ENCODE measurements around the gene PDSS2. TPM values are rescaled to one million over a fixed set of nuclear protein-coding genes. Genes with fewer than 3 reads are reported as not detected.

Gene PDSS2
- total and polyA plus RNA-seq, 12 donors, result 6.4 to 39.8 (median 27.6) TPM

DNA sequence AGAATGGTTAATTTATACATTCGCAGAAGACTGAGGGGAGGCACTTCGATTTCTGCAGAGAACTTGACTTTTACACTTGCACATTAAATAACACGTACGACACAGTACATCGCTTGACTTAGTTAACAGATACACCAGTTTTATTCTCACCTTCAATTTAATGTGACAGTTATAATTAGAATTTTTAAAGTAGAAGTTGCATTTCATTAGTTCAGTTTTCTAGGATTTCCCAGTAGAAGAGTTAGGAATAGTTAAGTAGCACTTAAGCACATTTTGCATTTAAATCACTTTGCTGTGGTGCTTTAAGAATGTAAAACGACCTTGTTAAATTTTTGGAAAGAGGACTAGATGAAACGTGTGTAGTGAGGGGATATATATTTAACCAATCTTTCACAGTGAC, 342.4 kb downstream of the PDSS2 start:
- no peak overlapping the region for H3K27ac ChIP-seq
- H3K27me3 ChIP-seq, result no peaks in the 10 kb centered on the region
- intact Hi-C loops (cut with DNase I), result loop anchor here in 1 of 2 donors (10.0 kb wide), 1 partner anchor 82 kb away; no protein-coding TSS in a partner anchor
- WGBS, 4 donors, result 35 to 44% (median 39%) methylated on average over 7 of the region's 7 CpGs
- peaks cover 0 to 17% of the 10 kb centered on the region in 2 donors for H3K4me1 ChIP-seq (replicated peaks in 1 of 2)
- DNase-seq, result no peak
- no peak for TF ChIP-seq POLR2A (IDR thresholded peaks at IDR 0.05)
- TF ChIP-seq, protein P1, sequence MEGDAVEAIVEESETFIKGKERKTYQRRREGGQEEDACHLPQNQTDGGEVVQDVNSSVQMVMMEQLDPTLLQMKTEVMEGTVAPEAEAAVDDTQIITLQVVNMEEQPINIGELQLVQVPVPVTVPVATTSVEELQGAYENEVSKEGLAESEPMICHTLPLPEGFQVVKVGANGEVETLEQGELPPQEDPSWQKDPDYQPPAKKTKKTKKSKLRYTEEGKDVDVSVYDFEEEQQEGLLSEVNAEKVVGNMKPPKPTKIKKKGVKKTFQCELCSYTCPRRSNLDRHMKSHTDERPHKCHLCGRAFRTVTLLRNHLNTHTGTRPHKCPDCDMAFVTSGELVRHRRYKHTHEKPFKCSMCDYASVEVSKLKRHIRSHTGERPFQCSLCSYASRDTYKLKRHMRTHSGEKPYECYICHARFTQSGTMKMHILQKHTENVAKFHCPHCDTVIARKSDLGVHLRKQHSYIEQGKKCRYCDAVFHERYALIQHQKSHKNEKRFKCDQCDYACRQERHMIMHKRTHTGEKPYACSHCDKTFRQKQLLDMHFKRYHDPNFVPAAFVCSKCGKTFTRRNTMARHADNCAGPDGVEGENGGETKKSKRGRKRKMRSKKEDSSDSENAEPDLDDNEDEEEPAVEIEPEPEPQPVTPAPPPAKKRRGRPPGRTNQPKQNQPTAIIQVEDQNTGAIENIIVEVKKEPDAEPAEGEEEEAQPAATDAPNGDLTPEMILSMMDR (IDR thresholded peaks at IDR 0.05), result no peak
- peaks cover 0 to 5% (median 0%) of the 10 kb centered on the region in 3 donors for H3K9me3 ChIP-seq (replicated peaks in 1 of 3)
- no peak overlapping the region for H3K4me3 ChIP-seq
- no peaks in the 10 kb centered on the region for H3K36me3 ChIP-seq (replicated peaks in 1 of 2)

DNA sequence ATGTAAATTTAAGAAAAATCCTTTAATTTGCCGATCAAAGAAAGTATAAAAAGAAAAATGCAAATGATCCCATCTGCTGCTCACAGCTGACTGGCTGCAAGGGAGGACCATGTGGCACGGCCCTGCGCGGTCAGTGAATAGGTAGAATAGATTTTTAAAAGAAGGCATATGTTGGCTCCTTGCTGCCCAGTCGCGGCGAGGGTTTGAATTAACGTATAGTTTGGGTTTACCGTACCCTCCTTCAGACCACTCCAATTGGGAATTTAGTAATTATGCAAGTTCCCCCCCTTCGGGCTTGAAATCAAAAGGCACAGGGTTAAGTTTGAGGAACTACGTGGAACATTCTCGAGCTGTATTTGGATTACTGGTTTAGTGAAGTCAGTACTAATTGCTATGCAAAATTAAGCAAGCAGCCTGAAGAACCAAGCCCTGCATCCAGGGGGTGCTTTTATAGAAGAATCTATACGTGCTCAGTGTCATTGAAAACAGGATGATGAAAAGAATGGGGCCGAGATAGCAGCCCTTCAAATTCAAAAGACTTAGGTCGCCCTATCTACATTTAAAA, 343.0 kb downstream of the PDSS2 start:
- Histone ChIP-seq H3K9me3 (replicated peaks in 1 of 3) (peaks cover 0 to 5% (median 0%) of the 10 kb centered on the region in 3 donors), H3K4me3 (peak overlapping the region in 3 of 4 donors; percentile 77 to 94 (median 85)), H3K27ac (peak overlapping the region in 2 of 5 donors; percentile 38 to 66), H3K36me3 (replicated peaks in 1 of 2) (no peaks in the 10 kb centered on the region), H3K27me3 (no peaks in the 10 kb centered on the region), H3K4me1 (replicated peaks in 1 of 2) (peaks cover 0 to 17% of the 10 kb centered on the region in 2 donors)
- intact Hi-C loops (cut with DNase I), result loop anchor here in 1 of 2 donors (10.0 kb wide), 1 partner anchor 82 kb away; no protein-coding TSS in a partner anchor
- peak; percentile 24 to 67 (median 48) for DNase-seq
- TF ChIP-seq POLR2A (IDR thresholded peaks at IDR 0.05), result no peak
- TF ChIP-seq, protein P1 (IDR thresholded peaks at IDR 0.05), result no peak
- 2 to 5% (median 3%) methylated on average over 15 of the region's 15 CpGs for WGBS, 4 donors

DNA sequence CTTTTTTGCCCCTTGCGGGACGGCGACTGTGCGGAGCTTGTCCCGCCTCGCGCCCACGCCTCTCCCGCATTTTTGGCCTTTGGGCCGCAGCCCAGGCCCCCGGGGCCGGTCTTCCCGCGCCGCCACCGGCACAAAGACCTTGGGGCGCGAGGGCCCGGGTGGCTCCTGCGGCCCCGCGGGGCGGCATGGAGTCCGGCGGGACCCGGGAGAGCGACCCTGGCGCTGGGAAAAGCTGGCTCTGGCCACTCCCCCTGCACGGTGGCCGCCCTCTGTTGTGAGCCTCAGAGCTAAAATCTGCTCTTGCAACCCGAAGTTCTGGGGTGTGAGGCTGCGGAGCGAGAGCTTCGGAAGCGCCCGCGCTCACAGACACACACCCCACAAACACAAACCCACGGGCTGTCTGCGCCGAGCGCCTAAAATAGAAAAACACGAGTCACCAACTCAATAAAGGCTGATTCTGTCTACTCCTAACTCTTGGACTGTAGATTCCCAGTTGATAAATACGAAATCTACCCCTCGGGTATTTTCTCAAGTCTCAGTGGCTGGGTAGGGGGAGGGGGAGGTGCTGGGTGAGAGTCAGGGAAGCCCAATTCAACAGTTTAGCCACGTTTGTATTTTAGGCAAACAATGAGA, 343.6 kb downstream of the PDSS2 start:
- Histone ChIP-seq H3K4me1 (replicated peaks in 1 of 2) (peaks cover 0 to 17% of the 10 kb centered on the region in 2 donors), H3K4me3 (peak overlapping the region in 3 of 4 donors; percentile 77 to 94 (median 85)), H3K9me3 (replicated peaks in 1 of 3) (peaks cover 0 to 5% (median 0%) of the 10 kb centered on the region in 3 donors), H3K36me3 (replicated peaks in 1 of 2) (no peaks in the 10 kb centered on the region), H3K27ac (peak overlapping the region in 3 of 5 donors; percentile 38 to 82 (median 66)), H3K27me3 (no peaks in the 10 kb centered on the region)
- WGBS, 4 donors, result 0 to 1% (median 0%) methylated on average over 21 to 45 of the region's 45 CpGs
- TF ChIP-seq POLR2A (IDR thresholded peaks at IDR 0.05), result no peak
- TF ChIP-seq, protein P1 (IDR thresholded peaks at IDR 0.05), result no peak
- intact Hi-C loops (cut with DNase I), result loop anchor here in 1 of 2 donors (10.0 kb wide), 1 partner anchor 81 kb away; no protein-coding TSS in a partner anchor
- DNase-seq, result peak; percentile 30 to 50 (median 40)

DNA sequence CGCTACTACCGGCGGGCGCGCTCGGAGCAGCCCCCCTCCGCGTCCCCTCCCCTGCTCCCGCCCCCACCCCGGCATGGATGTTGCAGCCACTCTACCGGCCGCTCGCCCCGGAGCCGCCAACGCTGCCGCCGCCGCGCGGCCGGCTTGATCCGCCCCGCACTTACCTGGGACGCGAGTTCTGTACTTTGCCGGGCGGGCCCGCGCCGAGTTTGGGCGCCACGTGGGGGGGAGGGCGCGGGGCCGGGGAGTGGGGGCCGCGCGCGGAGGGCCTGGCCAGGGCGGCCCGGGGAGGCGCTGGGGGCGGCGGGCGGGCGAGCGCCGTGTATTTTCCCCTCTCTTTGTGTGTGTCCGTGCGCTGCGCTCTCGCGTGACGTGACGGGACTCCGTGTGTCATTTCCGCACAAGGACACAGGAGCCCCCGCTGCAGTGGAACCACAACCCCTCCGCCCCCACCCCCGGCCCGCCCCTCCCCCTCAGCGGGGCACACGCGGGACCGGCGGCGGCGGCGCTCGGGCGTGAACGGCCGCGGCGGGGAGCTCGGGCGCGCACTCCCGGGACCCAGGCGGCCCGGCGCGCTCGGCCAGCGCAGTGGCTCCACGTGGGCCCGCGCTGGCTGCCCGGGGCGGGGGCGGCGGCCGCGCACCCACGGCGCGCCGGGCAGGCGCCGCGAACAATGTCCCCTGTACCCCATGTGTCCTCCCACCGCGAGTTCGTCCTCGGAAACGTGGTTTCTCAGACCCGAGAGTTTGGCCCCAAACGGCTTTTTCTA, 344.3 kb downstream of the PDSS2 start, which contains the start of gene BEND3:
Gene BEND3 (minus strand): TSS at position 590 of the 769 bp plus-strand sequence. CDS start 16,230 bp downstream, outside the sequence.
- peaks cover 0 to 5% (median 0%) of the 10 kb centered on the region in 3 donors for H3K9me3 ChIP-seq (replicated peaks in 1 of 3)
- H3K4me1 ChIP-seq (replicated peaks in 1 of 2), result peaks cover 0 to 17% of the 10 kb centered on the region in 2 donors
- peak; percentile 27 to 66 (median 37) for DNase-seq
- no peaks in the 10 kb centered on the region for H3K27me3 ChIP-seq
- intact Hi-C loops (cut with DNase I), result loop anchor here (5.0 to 10.0 kb wide), 2 partner anchors 80 to 88 kb away; partner anchors contain the start of gene MTRES1 (in 1 of the 2)
- WGBS, 4 donors, result 0 to 2% (median 1%) methylated on average over 13 to 108 of the region's 109 CpGs
- peak within 1 kb of the TSS in 3 of 5 donors; percentile 62 to 82 (median 67) for H3K27ac ChIP-seq
- TF ChIP-seq, protein P1 (IDR thresholded peaks at IDR 0.05), result no peak
- no peak for TF ChIP-seq POLR2A (IDR thresholded peaks at IDR 0.05)
- H3K36me3 ChIP-seq (replicated peaks in 1 of 2), result no peaks in the 10 kb centered on the region
- peak within 1 kb of the TSS in 3 of 4 donors; percentile 77 to 94 (median 85) for H3K4me3 ChIP-seq
